RWPE2 (cell line): ENCODE measurements around the gene WWOX.
"Not testable (repeated sequence)": the region's sequence is repeated elsewhere in the genome, so short reads cannot be mapped to it uniquely, and the experiment has no call there.

Experiments used
- ATAC-seq: fragments of 200-7000 bp; cut with Tn5 transposase; 3 replicates; pipeline ENCODE4 v1.9.1; 2021; ENCODE audit warnings: low read depth
- DNase-seq: peaks from one replicate; pipeline ENCODE4 v3.0.0-alpha.2; 2020; ENCODE audit warnings: low spot score
- H3K27ac ChIP-seq: fragments of 450-650 bp; 2 replicates; pipeline ENCODE4 v1.5.1; 2017; ENCODE audit warnings: mild to moderate bottlenecking; ENCODE audit not compliant: poor library complexity, severe bottlenecking
- H3K27me3 ChIP-seq: fragments of 250-450 bp; sonication (Bioruptor Pico); 2 replicates; pipeline ENCODE4 v1.5.1; 2021; ENCODE audit warnings: mild to moderate bottlenecking, moderate library complexity; ENCODE audit not compliant: insufficient read depth, poor library complexity, severe bottlenecking
- H3K36me3 ChIP-seq: fragments of 250-450 bp; sonication (Bioruptor Pico); 2 replicates; pipeline ENCODE4 v1.5.1; 2020; ENCODE audit warnings: low read depth, mild to moderate bottlenecking, moderate library complexity
- H3K4me1 ChIP-seq: fragments of 250-450 bp; sonication (Bioruptor Pico); 2 replicates; pipeline ENCODE4 v1.5.1; 2021; ENCODE audit warnings: mild to moderate bottlenecking, moderate library complexity; ENCODE audit not compliant: insufficient read depth, poor library complexity, severe bottlenecking
- H3K4me3 ChIP-seq: fragments of 250-450 bp; sonication (Bioruptor Pico); 2 replicates; pipeline ENCODE4 v1.5.1; 2021; ENCODE audit warnings: mild to moderate bottlenecking, moderate library complexity; ENCODE audit not compliant: severe bottlenecking
- H3K9me3 ChIP-seq: fragments of 250-450 bp; sonication (Bioruptor Pico); 2 replicates; pipeline ENCODE4 v1.5.1; 2021; ENCODE audit warnings: mild to moderate bottlenecking, moderate library complexity; ENCODE audit not compliant: severe bottlenecking
- CTCF ChIP-seq: fragments of 450-650 bp; IDR thresholded peaks from one replicate; pipeline ENCODE4 v1.5.1; 2017; ENCODE audit warnings: mild to moderate bottlenecking, moderate library complexity; ENCODE audit not compliant: poor library complexity, severe bottlenecking

The WWOX gene

GRCh38 chr16:78597809-78598570 is 498.5 kb downstream of the WWOX start:
- no peaks in the 10 kb centered on the region for H3K36me3 ChIP-seq
- no peak overlapping the region for H3K4me3 ChIP-seq
- no peaks in the 10 kb centered on the region for H3K9me3 ChIP-seq
- DNase-seq (no peak), ATAC-seq (no peak)
- H3K4me1 ChIP-seq, result no peaks in the 10 kb centered on the region
- H3K27ac ChIP-seq, result no peak overlapping the region
- H3K27me3 ChIP-seq, result no peaks in the 10 kb centered on the region
- TF ChIP-seq CTCF, result no peak

DNA sequence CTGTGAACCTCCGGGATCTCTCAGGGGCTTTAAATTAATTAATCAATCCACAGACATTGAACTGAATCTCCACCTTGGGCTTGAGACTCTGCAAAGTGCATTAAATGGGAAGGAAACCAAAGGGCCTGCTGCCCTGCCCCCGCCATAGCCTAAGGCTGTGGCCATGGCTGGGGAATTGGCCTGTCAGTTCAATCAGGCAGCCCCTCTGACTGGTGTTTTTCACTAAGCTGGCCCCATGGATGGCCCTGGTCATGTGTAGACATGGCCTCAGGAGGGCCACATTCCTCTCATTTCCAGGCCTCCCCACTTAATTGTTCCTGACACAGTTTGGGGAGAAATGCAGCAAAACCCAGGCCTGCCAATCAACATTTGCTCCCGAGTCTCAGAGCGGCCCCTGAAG is 499.8 kb downstream of the WWOX start:
- DNase-seq (no peak), ATAC-seq (no peak)
- no peak for TF ChIP-seq CTCF
- Histone ChIP-seq H3K27me3 (no peaks in the 10 kb centered on the region), H3K27ac (no peak overlapping the region), H3K4me1 (no peaks in the 10 kb centered on the region), H3K36me3 (no peaks in the 10 kb centered on the region), H3K9me3 (no peaks in the 10 kb centered on the region), H3K4me3 (no peak overlapping the region)

DNA sequence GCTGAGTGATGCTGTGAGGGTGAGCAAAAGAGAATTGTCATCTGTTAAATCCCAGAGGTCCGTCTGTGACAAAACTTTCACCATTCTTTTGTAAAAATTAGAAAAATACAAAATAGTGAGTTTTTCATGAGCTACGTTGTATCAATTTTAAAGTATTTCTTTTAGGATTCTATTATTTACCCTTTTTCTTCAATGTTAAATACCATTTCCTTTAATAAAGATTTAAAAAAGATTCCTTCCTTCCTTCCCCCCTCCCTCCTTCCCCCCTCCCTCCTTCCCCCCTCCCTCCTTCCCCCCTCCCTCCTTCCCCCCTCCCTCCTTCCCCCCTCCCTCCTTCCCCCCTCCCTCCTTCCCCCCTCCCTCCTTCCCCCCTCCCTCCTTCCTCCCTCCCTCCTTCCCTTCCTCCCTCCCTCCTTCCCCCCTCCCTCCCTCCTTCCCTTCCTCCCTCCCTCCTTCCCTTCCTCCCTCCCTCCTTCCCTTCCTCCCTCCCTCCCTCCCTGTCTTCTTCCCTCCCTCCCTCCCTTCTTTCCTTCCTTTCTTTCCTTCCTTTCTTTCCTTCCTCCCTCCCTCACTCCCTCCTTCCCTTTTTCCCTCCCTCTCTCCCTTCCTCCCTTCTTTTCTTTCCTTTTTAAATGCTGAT is 505.1 kb downstream of the WWOX start:
- not testable (repeated sequence) for H3K9me3 ChIP-seq, H3K27ac ChIP-seq, H3K4me3 ChIP-seq, H3K4me1 ChIP-seq, ATAC-seq, DNase-seq, H3K36me3 ChIP-seq, H3K27me3 ChIP-seq

DNA sequence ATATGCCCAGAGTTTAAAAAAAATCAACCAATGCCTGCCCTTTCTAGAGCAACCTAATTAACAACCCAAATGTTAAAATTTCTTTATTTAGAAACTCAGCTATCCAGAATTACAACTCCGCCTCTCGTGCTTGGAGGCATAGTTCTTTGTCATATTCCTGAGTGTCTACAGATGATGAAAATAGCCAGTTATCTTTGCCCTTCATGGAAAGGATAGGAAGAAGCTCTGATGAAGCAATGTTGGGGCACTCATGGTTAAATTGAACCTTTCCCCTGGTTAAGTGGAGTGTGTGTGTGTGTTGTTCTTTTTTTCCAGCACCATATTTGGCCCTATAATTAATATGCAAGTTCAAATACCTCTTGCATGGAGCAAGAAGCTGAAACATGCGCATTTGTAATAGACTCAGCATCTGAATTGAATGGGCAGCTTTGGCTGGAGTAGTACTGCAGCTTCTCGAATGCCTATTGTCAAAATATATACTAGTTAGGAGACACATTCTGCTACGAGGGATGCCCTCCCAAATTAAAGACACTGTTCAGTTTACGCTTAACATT is 506.2 kb downstream of the WWOX start:
- DNase-seq (no peak), ATAC-seq (no peak)
- Histone ChIP-seq H3K27me3 (no peaks in the 10 kb centered on the region), H3K36me3 (no peaks in the 10 kb centered on the region), H3K27ac (no peak overlapping the region), H3K4me3 (no peak overlapping the region), H3K4me1 (peaks cover 3% of the 10 kb centered on the region), H3K9me3 (no peaks in the 10 kb centered on the region)
- no peak for TF ChIP-seq CTCF

- H3K27ac ChIP-seq, result no peak overlapping the region
- H3K4me3 ChIP-seq, result no peak overlapping the region
- H3K4me1 ChIP-seq, result peaks cover 3% of the 10 kb centered on the region
- no peak for DNase-seq
- no peak for ATAC-seq
- no peaks in the 10 kb centered on the region for H3K27me3 ChIP-seq
- no peaks in the 10 kb centered on the region for H3K9me3 ChIP-seq
- TF ChIP-seq CTCF, result no peak
- H3K36me3 ChIP-seq, result no peaks in the 10 kb centered on the region
Measured at GRCh38 chr16:78606545-78606944, 507.1 kb downstream of the WWOX start.
